Activated CD4-positive, CD25-positive, alpha-beta regulatory T cell treated with anti-CD3 and anti-CD28 coated beads, Interleukin-2, amount 50 U/mL, for 72 hours (primary cell): ENCODE results near the gene CXCL6.

ENCODE experiments used
- DNase-seq: peaks from one replicate; pipeline ENCODE4 v3.0.0; 2021

CXCL6 gene

GRCh38 chr4:73868206-73869129 is 32.0 kb downstream of the CXCL6 start:
- DNase-seq, result no peak

- DNase-seq, result no peak
Measured at GRCh38 chr4:73869130-73870055, 32.9 kb downstream of the CXCL6 start, which contains the start of gene CXCL1. Gene CXCL1, plus strand, starts transcription at chr4:73869393. Its CDS starts 78 bp downstream, at chr4:73869471.

GRCh38 chr4:73870260-73870659 is 33.8 kb downstream of the CXCL6 start:
- DNase-seq, result no peak

GRCh38 chr4:73870768-73871167 is 34.3 kb downstream of the CXCL6 start:
- DNase-seq, result no peak

GRCh38 chr4:73871511-73872310 is 35.2 kb downstream of the CXCL6 start:
- no peak for DNase-seq

DNA sequence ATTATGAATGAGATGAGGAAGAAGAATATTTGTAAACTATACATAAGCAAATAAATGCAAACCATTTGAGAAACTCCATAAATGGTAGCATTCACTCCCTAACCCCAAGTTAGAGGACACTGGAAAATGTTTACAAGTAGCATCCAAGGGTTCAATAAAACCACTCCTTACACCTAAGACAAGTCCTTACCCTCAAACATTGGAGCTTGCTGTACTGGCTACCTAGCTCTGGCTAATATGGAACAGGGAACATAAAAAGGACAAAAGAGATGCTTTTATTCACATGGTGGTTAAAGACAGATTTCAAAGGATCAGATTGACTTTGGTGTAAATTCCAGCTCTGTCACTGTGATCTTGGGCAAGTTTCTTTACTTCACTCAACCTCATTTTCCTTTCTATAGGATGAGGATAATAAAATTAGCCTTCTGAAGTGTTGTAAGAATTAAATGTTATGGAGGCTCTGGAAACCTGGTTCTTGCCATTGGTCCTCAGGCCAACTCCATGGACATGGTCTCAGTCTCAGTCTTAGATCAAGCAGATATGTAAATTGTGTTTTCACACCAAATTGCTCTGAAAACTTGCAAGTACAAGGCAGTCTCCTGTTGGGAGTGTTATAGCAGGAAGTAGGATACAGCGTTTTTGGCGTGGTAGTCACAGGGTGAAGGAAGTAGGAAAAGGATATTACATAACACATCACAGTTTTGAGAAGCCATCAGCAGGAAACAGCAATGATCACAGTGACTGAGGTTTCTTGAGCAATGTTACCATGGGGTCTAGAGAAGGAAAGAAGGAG is 36.0 kb downstream of the CXCL6 start:
- no peak for DNase-seq

- DNase-seq, result no peak
Measured at GRCh38 chr4:73874386-73874785, 37.9 kb downstream of the CXCL6 start.

- no peak for DNase-seq
Measured at GRCh38 chr4:73875401-73875800, 38.9 kb downstream of the CXCL6 start.

- DNase-seq, result no peak
Measured at GRCh38 chr4:73883306-73883705, 46.8 kb downstream of the CXCL6 start.

DNA sequence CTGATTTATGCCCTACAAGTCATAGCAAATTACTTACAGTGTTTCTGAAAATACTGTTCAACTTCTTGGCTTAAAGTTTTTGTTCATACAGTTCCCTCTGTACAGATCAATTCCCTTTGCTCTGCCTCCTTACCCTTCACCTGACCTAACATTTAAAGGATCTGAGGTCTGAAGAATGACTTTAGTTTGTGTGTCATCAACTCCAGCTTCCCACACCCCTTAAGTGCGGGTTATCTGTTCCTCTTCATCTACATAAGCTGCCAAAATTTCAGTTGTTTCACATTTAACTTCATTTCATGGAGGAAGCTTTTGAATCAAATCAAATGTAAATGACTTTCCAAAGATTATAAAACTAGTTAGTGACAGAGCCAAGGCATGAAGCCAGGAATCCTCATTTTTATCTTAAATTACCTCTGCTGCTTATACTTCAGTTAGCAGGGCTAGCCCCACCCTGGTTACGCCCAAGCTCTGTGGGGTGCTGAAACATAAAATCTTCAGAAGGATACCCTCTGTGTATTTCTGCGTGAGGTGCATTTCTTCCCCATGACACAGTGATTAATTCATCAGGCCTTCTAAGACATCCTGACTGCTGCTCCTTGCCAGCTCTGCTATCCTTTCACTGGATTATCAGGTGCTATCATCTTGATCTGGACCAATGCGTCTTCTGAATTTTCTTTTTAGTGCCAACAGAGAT is 49.2 kb downstream of the CXCL6 start:
- no peak for DNase-seq
